GM21529 (cell line): Measurements from ENCODE around the gene LRG1.

Experiments used
- ATAC-seq: cut with Tn5 transposase; IDR thresholded peaks from one replicate; pipeline ENCODE4 v1.9.1; 2021; ENCODE audit not compliant: unreplicated experiment

The LRG1 gene

GRCh38 chr19:4539693-4540581 is at the start of gene LRG1:
TSS of gene LRG1 (minus strand) at chr19:4540036. CDS start at chr19:4540013, 23 bp downstream.
- ATAC-seq, result no peak

- ATAC-seq, result no peak
Observed at GRCh38 chr19:4588291-4588761, 48.5 kb upstream of the LRG1 start.

- ATAC-seq, result no peak
Observed at GRCh38 chr19:4587527-4587926, 47.7 kb upstream of the LRG1 start.

- ATAC-seq, result no peak
Observed at GRCh38 chr19:4586691-4587090, 46.9 kb upstream of the LRG1 start.

GRCh38 chr19:4586245-4586644 is 46.4 kb upstream of the LRG1 start:
- ATAC-seq, result no peak

- no peak for ATAC-seq
Observed at GRCh38 chr19:4585556-4585955, 45.7 kb upstream of the LRG1 start.

- no peak for ATAC-seq
Observed at GRCh38 chr19:4584670-4585460, 45.0 kb upstream of the LRG1 start.

GRCh38 chr19:4583961-4584669 is 44.3 kb upstream of the LRG1 start:
- ATAC-seq, result no peak

- ATAC-seq, result no peak
Observed at GRCh38 chr19:4582980-4583842, 43.4 kb upstream of the LRG1 start.

- ATAC-seq, result no peak
Observed at GRCh38 chr19:4581666-4582553, 42.1 kb upstream of the LRG1 start.

- ATAC-seq, result no peak
Observed at GRCh38 chr19:4580961-4581665, 41.3 kb upstream of the LRG1 start.

- ATAC-seq, result no peak
Observed at GRCh38 chr19:4580021-4580901, 40.4 kb upstream of the LRG1 start.

- no peak for ATAC-seq
Observed at GRCh38 chr19:4579389-4579788, 39.6 kb upstream of the LRG1 start.

GRCh38 chr19:4578552-4579248 is 38.9 kb upstream of the LRG1 start:
- no peak for ATAC-seq

GRCh38 chr19:4577020-4577782 is 37.4 kb upstream of the LRG1 start:
- ATAC-seq, result no peak
